ENCODE results near the gene MANBA. TPM values are rescaled to one million over a fixed set of nuclear protein-coding genes. Genes with fewer than 3 reads are reported as not detected.

The MANBA gene
- total RNA-seq, 1 experiment from 2014 or later = 11.2 TPM

GRCh38 chr4:102692474-102692873 is 68.3 kb downstream of the MANBA start:
- H3K4me1 Mint-ChIP-seq (ENCODE audit: insufficient read depth, unreplicated experiment) = no peaks in the 10 kb centered on the region
- intact Hi-C loops (cut with micrococcal nuclease) = no loop called here
- ChIA-PET CTCF (interaction anchor here (1.2 kb wide), 1 partner anchor 34 kb away, joined by 3 read pairs; no protein-coding TSS in a partner anchor), POLR2A (interaction anchor here (1.2 kb wide), 1 partner anchor 27 kb away, joined by 3 read pairs; no protein-coding TSS in a partner anchor)
- BruUV-seq (replicated peaks) = no TSS peak
- H3K27ac Mint-ChIP-seq (ENCODE audit: low read depth, unreplicated experiment) = no peak overlapping the region
- TF ChIP-seq, protein P1, sequence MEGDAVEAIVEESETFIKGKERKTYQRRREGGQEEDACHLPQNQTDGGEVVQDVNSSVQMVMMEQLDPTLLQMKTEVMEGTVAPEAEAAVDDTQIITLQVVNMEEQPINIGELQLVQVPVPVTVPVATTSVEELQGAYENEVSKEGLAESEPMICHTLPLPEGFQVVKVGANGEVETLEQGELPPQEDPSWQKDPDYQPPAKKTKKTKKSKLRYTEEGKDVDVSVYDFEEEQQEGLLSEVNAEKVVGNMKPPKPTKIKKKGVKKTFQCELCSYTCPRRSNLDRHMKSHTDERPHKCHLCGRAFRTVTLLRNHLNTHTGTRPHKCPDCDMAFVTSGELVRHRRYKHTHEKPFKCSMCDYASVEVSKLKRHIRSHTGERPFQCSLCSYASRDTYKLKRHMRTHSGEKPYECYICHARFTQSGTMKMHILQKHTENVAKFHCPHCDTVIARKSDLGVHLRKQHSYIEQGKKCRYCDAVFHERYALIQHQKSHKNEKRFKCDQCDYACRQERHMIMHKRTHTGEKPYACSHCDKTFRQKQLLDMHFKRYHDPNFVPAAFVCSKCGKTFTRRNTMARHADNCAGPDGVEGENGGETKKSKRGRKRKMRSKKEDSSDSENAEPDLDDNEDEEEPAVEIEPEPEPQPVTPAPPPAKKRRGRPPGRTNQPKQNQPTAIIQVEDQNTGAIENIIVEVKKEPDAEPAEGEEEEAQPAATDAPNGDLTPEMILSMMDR (IDR thresholded peaks at IDR 0.05; ENCODE audit: unreplicated experiment) = no peak
- no peaks in the 10 kb centered on the region for H3K27me3 Mint-ChIP-seq (ENCODE audit: insufficient read depth, unreplicated experiment)
- H3K4me3 Mint-ChIP-seq (ENCODE audit: unreplicated experiment) = no peak overlapping the region
- no peak for DNase-seq (ENCODE audit: unreplicated experiment)
- H3K36me3 Mint-ChIP-seq (ENCODE audit: insufficient read depth, unreplicated experiment) = peaks cover 13% of the 10 kb centered on the region
- no peaks in the 10 kb centered on the region for H3K9me3 Mint-ChIP-seq (ENCODE audit: unreplicated experiment)

- no peak for DNase-seq (ENCODE audit: unreplicated experiment)
- BruUV-seq (replicated peaks) = TSS peak; percentile 97
- Mint-ChIP-seq H3K9me3 (ENCODE audit: unreplicated experiment) (no peaks in the 10 kb centered on the region), H3K4me1 (ENCODE audit: insufficient read depth, unreplicated experiment) (no peaks in the 10 kb centered on the region), H3K4me3 (ENCODE audit: unreplicated experiment) (no peak overlapping the region), H3K27ac (ENCODE audit: low read depth, unreplicated experiment) (no peak overlapping the region), H3K36me3 (ENCODE audit: insufficient read depth, unreplicated experiment) (peaks cover 4% of the 10 kb centered on the region), H3K27me3 (ENCODE audit: insufficient read depth, unreplicated experiment) (no peaks in the 10 kb centered on the region)
- CTCF ChIA-PET = no interaction called here
- intact Hi-C loops (cut with micrococcal nuclease) = loop anchor here (2.0 kb wide), 1 partner anchor 73 kb away; the partner anchor contains the start of gene MANBA
- POLR2A ChIA-PET = interaction anchor here (0.7 to 1.7 kb wide), 4 partner anchors 9 to 110 kb away, joined by 4 to 5 read pairs (median 4); partner anchors contain the start of gene MANBA
- TF ChIP-seq, protein P1 (IDR thresholded peaks at IDR 0.05; ENCODE audit: unreplicated experiment) = no peak
Measured at GRCh38 chr4:102687982-102688433, 72.8 kb downstream of the MANBA start.

GRCh38 chr4:102687373-102687981 is 73.3 kb downstream of the MANBA start:
- no TSS peak for BruUV-seq (replicated peaks)
- H3K4me3 Mint-ChIP-seq (ENCODE audit: unreplicated experiment) = no peak overlapping the region
- no peaks in the 10 kb centered on the region for H3K27me3 Mint-ChIP-seq (ENCODE audit: insufficient read depth, unreplicated experiment)
- no peaks in the 10 kb centered on the region for H3K4me1 Mint-ChIP-seq (ENCODE audit: insufficient read depth, unreplicated experiment)
- TF ChIP-seq, protein P1 (IDR thresholded peaks at IDR 0.05; ENCODE audit: unreplicated experiment) = no peak
- DNase-seq (ENCODE audit: unreplicated experiment) = peak; percentile 67
- no peak overlapping the region for H3K27ac Mint-ChIP-seq (ENCODE audit: low read depth, unreplicated experiment)
- no peaks in the 10 kb centered on the region for H3K9me3 Mint-ChIP-seq (ENCODE audit: unreplicated experiment)
- H3K36me3 Mint-ChIP-seq (ENCODE audit: insufficient read depth, unreplicated experiment) = peaks cover 4% of the 10 kb centered on the region
- CTCF ChIA-PET = interaction anchor here (0.7 kb wide), 1 partner anchor 17 kb away, joined by 3 read pairs; no protein-coding TSS in a partner anchor
- intact Hi-C loops (cut with micrococcal nuclease) = loop anchor here (2.0 kb wide), 1 partner anchor 73 kb away; the partner anchor contains the start of gene MANBA
- POLR2A ChIA-PET = interaction anchor here (1.1 to 2.0 kb wide), 7 partner anchors 9 to 73 kb away, joined by 3 to 7 read pairs (median 4); partner anchors contain the start of gene MANBA

GRCh38 chr4:102685768-102686167 is 75.0 kb downstream of the MANBA start:
- ChIA-PET POLR2A (interaction anchor here (0.8 to 2.0 kb wide), 6 partner anchors 23 to 142 kb away, joined by 3 to 7 read pairs (median 3); partner anchors contain the start of gene UBE2D3), CTCF (interaction anchor here (1.2 kb wide), 1 partner anchor 65 kb away, joined by 4 read pairs; no protein-coding TSS in a partner anchor)
- intact Hi-C loops (cut with micrococcal nuclease) = loop anchor here (2.0 kb wide), 1 partner anchor 75 kb away; the partner anchor contains the start of gene MANBA
- TF ChIP-seq, protein P1 (IDR thresholded peaks at IDR 0.05; ENCODE audit: unreplicated experiment) = no peak
- BruUV-seq (replicated peaks) = no TSS peak
- Mint-ChIP-seq H3K27ac (ENCODE audit: low read depth, unreplicated experiment) (no peak overlapping the region), H3K27me3 (ENCODE audit: insufficient read depth, unreplicated experiment) (no peaks in the 10 kb centered on the region), H3K9me3 (ENCODE audit: unreplicated experiment) (no peaks in the 10 kb centered on the region), H3K4me3 (ENCODE audit: unreplicated experiment) (no peak overlapping the region), H3K4me1 (ENCODE audit: insufficient read depth, unreplicated experiment) (no peaks in the 10 kb centered on the region), H3K36me3 (ENCODE audit: insufficient read depth, unreplicated experiment) (peaks cover 2% of the 10 kb centered on the region)
- no peak for DNase-seq (ENCODE audit: unreplicated experiment)

Data from MCF 10A (cell line).